H1 (cell line): ENCODE results near the gene CASTOR1. TPM values are rescaled to one million over a fixed set of nuclear protein-coding genes. Genes with fewer than 3 reads are reported as not detected.

Source experiments
- CTCF ChIA-PET: fragments of 300-600 bp; sonication (Branson Sonifier 250); formaldehyde crosslinking; loops from one replicate; lab custom pipeline; 2021; ENCODE audit not compliant: partially characterized antibody; lab: Charles Lee
- POLR2A ChIA-PET: fragments of 300-600 bp; sonication (Branson Sonifier 250); formaldehyde crosslinking; loops from one replicate; lab custom pipeline; 2021; ENCODE audit warnings: inconsistent platforms; ENCODE audit not compliant: partially characterized antibody; lab: Charles Lee
- DNase-seq, 2 experiments: peaks; one replicate each; pipeline versions ENCODE4 v3.0.0 to v3.0.0-alpha.2; 2010 to 2022; ENCODE audit warnings: low spot score in 2 of 2, low read depth in 1 of 2, mixed read lengths in 1 of 2
- FAIRE-seq: peaks from 2 replicates; lab custom pipeline; 2011; peaks lifted over from hg19 to GRCh38; lab: Jason Lieb, UNC
- H2AFZ ChIP-seq: 2 replicates; pipeline ENCODE4 v1.8.1; 2012; ENCODE audit warnings: low read length, inconsistent platforms
- H2AK5ac ChIP-seq: 2 replicates; pipeline ENCODE4 v1.6.1; 2013; ENCODE audit warnings: low read depth, low read length
- H2BK120ac ChIP-seq: replicated peaks from 2 replicates; pipeline ENCODE3; 2013; ENCODE audit warnings: low read depth, low read length, inconsistent platforms
- H2BK12ac ChIP-seq: 2 replicates; pipeline ENCODE4 v1.6.1; 2013; ENCODE audit warnings: low read depth, low read length
- H2BK15ac ChIP-seq: 2 replicates; pipeline ENCODE4 v1.6.1; 2013; ENCODE audit warnings: low read length
- H2BK20ac ChIP-seq: 2 replicates; pipeline ENCODE4 v1.6.1; 2013; ENCODE audit warnings: low read length
- H2BK5ac ChIP-seq: 2 replicates; pipeline ENCODE4 v1.6.1; 2013; ENCODE audit warnings: low read depth, low read length
- H3K14ac ChIP-seq: 2 replicates; pipeline ENCODE4 v1.6.1; 2013; ENCODE audit warnings: inconsistent platforms; ENCODE audit not compliant: insufficient read length
- H3K18ac ChIP-seq: 2 replicates; pipeline ENCODE4 v1.6.1; 2013; ENCODE audit warnings: low read length; ENCODE audit errors: extremely low read depth
- H3K23ac ChIP-seq: 2 replicates; pipeline ENCODE4 v1.6.1; 2013; ENCODE audit warnings: inconsistent platforms; ENCODE audit not compliant: insufficient read length
- H3K23me2 ChIP-seq: 2 replicates; pipeline ENCODE4 v1.6.1; 2013; ENCODE audit warnings: low read depth, low read length
- H3K27ac ChIP-seq: 2 replicates; pipeline ENCODE4 v1.6.1; 2011; ENCODE audit warnings: low read depth, low read length, inconsistent platforms
- H3K27me3 ChIP-seq, 4 experiments: replicated peaks in 1 of 4; 1 replicate in 1 of 4; 2 replicates in 3 of 4; pipeline versions ENCODE4 v1.6.1 to v1.8.1; 2011 to 2013; ENCODE audit warnings: low read length in 3 of 4, mild to moderate bottlenecking in 3 of 4, inconsistent platforms in 2 of 4, mixed read lengths in 2 of 4, moderate library complexity in 1 of 4; ENCODE audit not compliant: control insufficient read depth in 3 of 4, insufficient read depth in 3 of 4; ENCODE audit errors: extremely low read depth in 1 of 4
- H3K36me3 ChIP-seq, 4 experiments: 2 replicates each; pipeline versions ENCODE4 v1.6.1 to v1.8.1; 2011 to 2013; ENCODE audit warnings: mild to moderate bottlenecking in 4 of 4, low read length in 3 of 4, moderate library complexity in 2 of 4, control low read depth in 1 of 4, inconsistent platforms in 1 of 4; ENCODE audit not compliant: insufficient read depth in 4 of 4, control insufficient read depth in 2 of 4
- H3K4ac ChIP-seq: replicated peaks from 2 replicates; pipeline ENCODE3; 2013; ENCODE audit warnings: low read length, low read depth, mixed read lengths, inconsistent platforms; ENCODE audit not compliant: insufficient read length
- H3K4me1 ChIP-seq, 4 experiments: replicated peaks in 1 of 4; 1 replicate in 1 of 4; 2 replicates in 3 of 4; pipeline versions ENCODE4 v1.6.1 to v1.8.1; 2011 to 2013; ENCODE audit warnings: low read length in 3 of 4, inconsistent platforms in 2 of 4, mixed read lengths in 1 of 4; ENCODE audit not compliant: insufficient read depth in 4 of 4, control insufficient read depth in 3 of 4
- H3K4me2 ChIP-seq, 2 experiments: 2 replicates each; pipeline versions ENCODE4 v1.6.1 to v1.8.1; 2011 to 2013; ENCODE audit warnings: low read depth in 2 of 2, low read length in 2 of 2, control low read depth in 1 of 2, inconsistent platforms in 1 of 2, mild to moderate bottlenecking in 1 of 2; ENCODE audit not compliant: insufficient read depth in 1 of 2
- H3K4me3 ChIP-seq, 4 experiments: fragments of 200-600, 300-600 bp in 1 of 4; sonication (generic), shearing (Covaris generic), sonication (Bioruptor Twin) in 1 of 4; 2 replicates each; pipeline versions ENCODE4 v1.5.1 to v1.8.1; 2011 to 2016; ENCODE audit warnings: low read length in 4 of 4, low read depth in 3 of 4, control low read depth in 2 of 4, inconsistent platforms in 2 of 4, mild to moderate bottlenecking in 2 of 4, mixed read lengths in 1 of 4, moderate library complexity in 1 of 4; ENCODE audit not compliant: insufficient read depth in 2 of 4; ENCODE audit errors: extremely low read depth in 1 of 4
- H3K56ac ChIP-seq: replicated peaks from 2 replicates; pipeline ENCODE3; 2013; ENCODE audit warnings: low read depth, mild to moderate bottlenecking, mixed read lengths, low read length, inconsistent platforms; ENCODE audit not compliant: insufficient read length
- H3K79me1 ChIP-seq: 2 replicates; pipeline ENCODE4 v1.6.1; 2013; ENCODE audit warnings: low read depth, low read length, control low read depth
- H3K79me2 ChIP-seq, 2 experiments: 2 replicates each; pipeline versions ENCODE4 v1.6.1 to v1.8.1; 2012 to 2013; ENCODE audit warnings: low read length in 2 of 2, mild to moderate bottlenecking in 2 of 2, inconsistent platforms in 1 of 2; ENCODE audit not compliant: insufficient read depth in 2 of 2, control insufficient read depth in 1 of 2
- H3K9ac ChIP-seq, 4 experiments: replicated peaks in 1 of 4; 1 replicate in 1 of 4; 2 replicates in 3 of 4; pipeline versions ENCODE4 v1.6.1 to v1.8.1; 2011 to 2013; ENCODE audit warnings: low read depth in 3 of 4, low read length in 3 of 4, control low read depth in 2 of 4, mild to moderate bottlenecking in 2 of 4, moderate library complexity in 2 of 4, inconsistent platforms in 1 of 4; ENCODE audit errors: extremely low read depth in 1 of 4
- H3K9me3 ChIP-seq, 2 experiments: 2 replicates each; pipeline versions ENCODE4 v1.6.1 to v1.8.1; 2012 to 2013; ENCODE audit warnings: mild to moderate bottlenecking in 2 of 2, moderate library complexity in 2 of 2, control low read depth in 1 of 2, inconsistent platforms in 1 of 2, low read depth in 1 of 2, low read length in 1 of 2, mixed read lengths in 1 of 2; ENCODE audit not compliant: insufficient read depth in 2 of 2
- H4K20me1 ChIP-seq, 2 experiments: replicated peaks in 1 of 2; 2 replicates each; pipeline versions ENCODE3 to v1.8.1; 2011 to 2013; ENCODE audit warnings: inconsistent platforms in 2 of 2, low read length in 2 of 2, mild to moderate bottlenecking in 1 of 2; ENCODE audit not compliant: insufficient read depth in 2 of 2, control insufficient read depth in 1 of 2
- H4K5ac ChIP-seq: 2 replicates; pipeline ENCODE4 v1.6.1; 2013; ENCODE audit warnings: low read length, low read depth, mixed read lengths, inconsistent platforms; ENCODE audit not compliant: insufficient read length
- H4K8ac ChIP-seq: 2 replicates; pipeline ENCODE4 v1.8.0; 2013; ENCODE audit warnings: mild to moderate bottlenecking, moderate library complexity, low read length, inconsistent platforms; ENCODE audit not compliant: insufficient read depth; ENCODE audit errors: extremely low read depth
- H4K91ac ChIP-seq: replicated peaks from 2 replicates; pipeline ENCODE3; 2013; ENCODE audit warnings: low read length, mixed read lengths, inconsistent platforms; ENCODE audit not compliant: insufficient read length
- FOSL1 ChIP-seq: IDR thresholded peaks from 2 replicates; pipeline ENCODE4 v1.6.1; 2011; ENCODE audit warnings: mild to moderate bottlenecking, low read depth, low read length, moderate library complexity; ENCODE audit not compliant: insufficient read depth
- GTF2F1 ChIP-seq: IDR thresholded peaks from 2 replicates; pipeline ENCODE4 v1.6.1; 2012; ENCODE audit warnings: low read depth, low read length, improper control_type of control experiment, borderline replicate concordance
- WGBS, 2 experiments: shearing (Covaris generic) in 1 of 2; methylation state at CpG; one replicate each; pipeline versions ENCODE4 v1.1.6 to v1.1.7; 2013 to 2015; ENCODE audit warnings: low lambda C conversion rate in 2 of 2, mixed read lengths in 2 of 2, inconsistent platforms in 1 of 2, low coverage in 1 of 2, missing lambda C conversion rate in 1 of 2; ENCODE audit not compliant: insufficient replicate concordance in 2 of 2, insufficient coverage in 1 of 2, insufficient read length in 1 of 2; ENCODE audit errors: extremely low coverage in 1 of 2, missing lambda C conversion rate in 1 of 2; 5-methylcytosine and 5-hydroxymethylcytosine counted together
- polyA plus RNA-seq, 7 experiments: library from polyadenylated mRNA; depleted of rRNA in 3 of 7; stranded (reverse) in 5 of 7; unstranded in 2 of 7; fragments of >200 nt in 5 of 7; fragments of 200-250 nt in 2 of 7; gene quantifications; 1 replicate in 5 of 7; 2 replicates in 1 of 7; 4 replicates in 1 of 7; pipeline versions ENCODE4 v1.2.1 to v1.2.3, GENCODE V29; 2011 to 2013; ENCODE audit warnings: missing spikeins in 2 of 7, mixed read lengths in 2 of 7
- total RNA-seq: library from RNA; stranded (reverse); fragmentation: NEBNext Ultra II Directional; extraction: Animal tissue kit (Norgen Biotek cat#: 25700); gene quantifications from 2 replicates; pipeline ENCODE4 v1.2.1, GENCODE V29; 2021

The CASTOR1 gene
- total and polyA plus RNA-seq, 2 of the 8 experiments (the other 6 are each of a cell fraction or from before 2014, with no cell fraction given), result 10.3 to 36.0 TPM

- H2BK12ac ChIP-seq, result no peak overlapping the region
- no peaks in the 10 kb centered on the region for H3K79me2 ChIP-seq
- no peak overlapping the region for H3K27ac ChIP-seq
- H4K5ac ChIP-seq, result no peak overlapping the region
- ChIA-PET POLR2A (interaction anchor here (1.1 kb wide), 1 partner anchor 57 kb away, joined by 3 read pairs; no protein-coding TSS in a partner anchor), CTCF (interaction anchor here (1.0 to 20.1 kb wide), 9 partner anchors 10 to 215 kb away, joined by 3 to 203 read pairs (median 3); partner anchors contain the start of genes CASTOR1 and RNF215)
- peaks cover 3% of the 10 kb centered on the region for H3K79me1 ChIP-seq
- no peak overlapping the region for H3K4me3 ChIP-seq
- no peak overlapping the region for H2BK20ac ChIP-seq
- no peak overlapping the region for H2AK5ac ChIP-seq
- no peak overlapping the region; a peak in 1 of 7 replicates for H3K9ac ChIP-seq
- peaks cover 4% of the 10 kb centered on the region for H3K23me2 ChIP-seq
- H2BK120ac ChIP-seq, result no peak overlapping the region
- no peak overlapping the region for H2BK15ac ChIP-seq
- no peak overlapping the region for H3K14ac ChIP-seq
- H2BK5ac ChIP-seq, result no peak overlapping the region
- H4K8ac ChIP-seq, result no peak overlapping the region
- no peaks in the 10 kb centered on the region for H3K27me3 ChIP-seq
- WGBS, 2 experiments, result 94% methylated on average over 3 of the region's 3 CpGs; no CpG with 5 or more reads in 1 of the 2 experiments
- no peaks in the 10 kb centered on the region for H3K36me3 ChIP-seq
- H3K9me3 ChIP-seq, result no peaks in the 10 kb centered on the region
- FAIRE-seq, result no peak
- H3K4ac ChIP-seq, result no peak overlapping the region
- H3K18ac ChIP-seq, result no peak overlapping the region
- H3K4me1 ChIP-seq, result peaks cover 0 to 14% (median 7%) of the 10 kb centered on the region in 4 experiments; a peak in 6 of 7 replicates
- DNase-seq, result no peak
- no peak overlapping the region for H3K56ac ChIP-seq
- no peak overlapping the region for H4K91ac ChIP-seq
- no peak overlapping the region for H3K4me2 ChIP-seq
- H2AFZ ChIP-seq, result no peak overlapping the region
- H4K20me1 ChIP-seq, result peaks cover 0 to 7% of the 10 kb centered on the region in 2 experiments
- no peak overlapping the region for H3K23ac ChIP-seq
- TF ChIP-seq FOSL1 (no peak), GTF2F1 (no peak)
Observed at GRCh38 chr22:30323246-30323645, 33.9 kb upstream of the CASTOR1 start.
